ENCODE results near the gene TRA2A. TPM values are rescaled to one million over a fixed set of nuclear protein-coding genes. Genes with fewer than 3 reads are reported as not detected.

Gene TRA2A
- total RNA-seq, 1 experiment from 2014 or later, result 32.5 TPM

Other genes starting within 250 kb of the TRA2A start
- gene MALSU1, start 232.6 kb downstream of the TRA2A start, total RNA-seq (2014; rRNA removed; shearing (Covaris generic); ENCODE audit: low replicate concordance), result 77.0 and 98.7 TPM in 2 replicates
- 68.3 and 72.6 TPM in 2 replicates for gene IGF2BP3, start 61.5 kb downstream of the TRA2A start, total RNA-seq (2014; rRNA removed; shearing (Covaris generic); ENCODE audit: low replicate concordance)
- gene CCDC126, start 65.4 kb upstream of the TRA2A start, total RNA-seq (2014; rRNA removed; shearing (Covaris generic); ENCODE audit: low replicate concordance), result 4.2 and 7.6 TPM in 2 replicates
- 4.1 TPM in 1 of 2 replicates, not detected in the other for gene FAM221A, start 148.2 kb upstream of the TRA2A start, total RNA-seq (2014; rRNA removed; shearing (Covaris generic); ENCODE audit: low replicate concordance)
- not detected in 2 replicates for gene STK31, start 178.2 kb upstream of the TRA2A start, total RNA-seq (2014; rRNA removed; shearing (Covaris generic); ENCODE audit: low replicate concordance)

Measured in Caki2 (cell line).